ENCODE measurements around the gene APBB1.
A peak's percentile ranks its signal among the peaks of the same experiment; 100 is the strongest.

APBB1 gene

GRCh38 chr11:6437993-6438392 lies 19.1 kb upstream of the APBB1 start:
- TF ChIP-seq, protein P1, sequence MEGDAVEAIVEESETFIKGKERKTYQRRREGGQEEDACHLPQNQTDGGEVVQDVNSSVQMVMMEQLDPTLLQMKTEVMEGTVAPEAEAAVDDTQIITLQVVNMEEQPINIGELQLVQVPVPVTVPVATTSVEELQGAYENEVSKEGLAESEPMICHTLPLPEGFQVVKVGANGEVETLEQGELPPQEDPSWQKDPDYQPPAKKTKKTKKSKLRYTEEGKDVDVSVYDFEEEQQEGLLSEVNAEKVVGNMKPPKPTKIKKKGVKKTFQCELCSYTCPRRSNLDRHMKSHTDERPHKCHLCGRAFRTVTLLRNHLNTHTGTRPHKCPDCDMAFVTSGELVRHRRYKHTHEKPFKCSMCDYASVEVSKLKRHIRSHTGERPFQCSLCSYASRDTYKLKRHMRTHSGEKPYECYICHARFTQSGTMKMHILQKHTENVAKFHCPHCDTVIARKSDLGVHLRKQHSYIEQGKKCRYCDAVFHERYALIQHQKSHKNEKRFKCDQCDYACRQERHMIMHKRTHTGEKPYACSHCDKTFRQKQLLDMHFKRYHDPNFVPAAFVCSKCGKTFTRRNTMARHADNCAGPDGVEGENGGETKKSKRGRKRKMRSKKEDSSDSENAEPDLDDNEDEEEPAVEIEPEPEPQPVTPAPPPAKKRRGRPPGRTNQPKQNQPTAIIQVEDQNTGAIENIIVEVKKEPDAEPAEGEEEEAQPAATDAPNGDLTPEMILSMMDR (IDR thresholded peaks at IDR 0.05), result no peak
- no peak for DNase-seq (ENCODE audit: low spot score)
- no peak overlapping the region for H3K4me3 ChIP-seq
- H3K27ac ChIP-seq, result no peak overlapping the region

GRCh38 chr11:6437423-6437822 lies 18.5 kb upstream of the APBB1 start:
- Histone ChIP-seq H3K4me3 (no peak overlapping the region), H3K27ac (no peak overlapping the region)
- TF ChIP-seq, protein P1 (IDR thresholded peaks at IDR 0.05), result no peak
- DNase-seq (ENCODE audit: low spot score), result no peak

DNA sequence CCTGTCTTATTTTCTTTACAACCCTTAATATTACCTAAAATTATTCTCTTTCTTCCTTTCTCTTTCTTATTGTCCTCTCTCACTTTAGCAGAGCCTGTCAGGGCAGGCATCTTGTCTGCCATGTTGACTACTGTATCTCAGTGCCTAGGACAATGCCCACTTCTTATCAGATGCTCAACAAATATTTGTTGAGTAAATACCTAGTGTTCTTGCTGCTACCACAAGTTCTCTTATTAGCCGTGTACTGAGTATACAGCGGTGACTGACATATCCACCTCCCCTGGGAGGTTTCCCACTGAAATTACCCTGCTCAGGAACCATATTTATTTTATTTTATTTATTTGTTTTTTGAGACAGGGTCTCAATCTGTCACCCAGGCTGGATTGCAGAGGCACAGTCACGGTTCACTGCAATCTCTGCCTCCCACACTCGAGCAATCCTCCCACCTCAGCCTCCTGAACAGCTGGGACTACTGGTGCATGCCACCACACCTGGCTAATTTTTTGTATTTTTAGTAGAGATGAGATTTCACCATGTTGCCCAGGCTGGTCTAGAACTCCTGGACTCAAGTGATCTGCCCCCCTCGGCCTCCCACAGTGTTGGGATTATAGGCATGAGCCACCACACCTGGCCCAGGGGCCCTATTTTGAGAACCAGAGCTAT lies 15.2 kb upstream of the APBB1 start:
- no peak overlapping the region for H3K27ac ChIP-seq

GRCh38 chr11:6431861-6432260 lies 13.0 kb upstream of the APBB1 start:
- TF ChIP-seq, protein P1 (IDR thresholded peaks at IDR 0.05), result no peak
- no peak overlapping the region for H3K27ac ChIP-seq
- no peak for DNase-seq (ENCODE audit: low spot score)
- no peak overlapping the region for H3K4me3 ChIP-seq

More for the DNA sequence above, 15.2 kb upstream of the APBB1 start:
- DNase-seq (ENCODE audit: low spot score), result no peak
- no peak overlapping the region for H3K4me3 ChIP-seq
- TF ChIP-seq, protein P1 (IDR thresholded peaks at IDR 0.05), result no peak

- TF ChIP-seq, protein P1 (IDR thresholded peaks at IDR 0.05), result no peak
- Histone ChIP-seq H3K4me3 (no peak overlapping the region), H3K27ac (no peak overlapping the region)
- no peak for DNase-seq (ENCODE audit: low spot score)
These were observed 8.6 kb upstream of the APBB1 start for GRCh38 chr11:6427516-6427915.

GRCh38 chr11:6420677-6421076 lies 1.8 kb upstream of the APBB1 start:
- no peak overlapping the region for H3K4me3 ChIP-seq
- TF ChIP-seq, protein P1 (IDR thresholded peaks at IDR 0.05), result no peak
- DNase-seq (ENCODE audit: low spot score), result no peak
- no peak overlapping the region for H3K27ac ChIP-seq

GRCh38 chr11:6418557-6419008 lies 311 bp downstream of the APBB1 start:
- peak overlapping the region; percentile 78 to 97 for H3K27ac ChIP-seq
- H3K4me3 ChIP-seq, result peak overlapping the region; percentile 90
- TF ChIP-seq, protein P1 (IDR thresholded peaks at IDR 0.05), result no peak
- DNase-seq (ENCODE audit: low spot score), result no peak
